Heart left ventricle (tissue), 13 donors: ENCODE results near the gene DYNC1I1.

Source experiments
- CTCF ChIP-seq, 12 donors: fragments of 200-600 bp; sonication (generic) in 4 of 12; IDR thresholded peaks; one replicate each; pipeline versions ENCODE4 v1.5.0 to v1.8.0; 2018 to 2022; ENCODE audit warnings: antibody characterized with exemption in 12 of 12, mild to moderate bottlenecking in 5 of 12
- POLR2A ChIP-seq, 2 donors: fragments of 450-650 bp; IDR thresholded peaks; one replicate each; pipeline ENCODE4 v1.6.1; 2017; ENCODE audit warnings: antibody characterized with exemption in 2 of 2, mild to moderate bottlenecking in 2 of 2, moderate library complexity in 2 of 2
- donor health status: ischemic (EF 13 %, LVEDD 7.1; RV severe dilation, severe dysfunction).
- donor health status: DM: no; HTN: yes; CAD: no.
- donor health status: DM: no; HTN: no; CAD: no.
- donor health status: ischemic (EF 25% LVEDD 6.9; RV normal size, moderate dysfunction).
- donor health status: ischemic (EF 25% LVEDD 5.7; RV mildly dilated, moderate dysfunction).
- donor health status: ischemic (EF 35%, LVEDD 5.7; RV mildly dilated, moderate dysfunction).
- donor health status: nonischemic (EF 11% LVEDD 7.7; RV severe dilation, severe dysfunction).
- donor health status: DM: yes; HTN: yes; CAD: no.
- donor health status: PGD.
- donor health status: ischemic (EF 29% LVEDD 5.4; RV normal size, mild dysfunction).
- donor health status: nonischemic (EF 23%, LVEDD 6.1; RV moderate dilation, normal function).

DNA sequence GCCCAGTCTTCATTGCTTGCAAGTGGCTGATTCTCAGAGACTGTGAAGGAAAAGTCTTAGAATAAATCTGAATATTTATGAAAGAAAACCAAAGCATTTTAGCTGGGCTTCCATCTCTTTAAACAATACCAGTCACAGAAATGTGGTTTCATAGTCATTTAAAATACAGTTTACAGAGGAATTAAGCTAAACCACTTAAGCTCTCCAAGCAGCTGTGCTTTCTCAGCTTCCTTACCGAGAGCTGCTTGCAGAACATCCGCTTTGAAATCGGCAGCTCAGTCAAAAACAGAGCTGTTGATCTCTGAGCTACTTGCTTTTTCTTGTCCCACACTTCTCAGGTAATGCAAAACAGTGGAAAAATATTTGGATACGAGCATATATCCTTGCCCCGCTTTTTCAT, 134.5 kb downstream of the DYNC1I1 start:
- TF ChIP-seq POLR2A (IDR thresholded peaks at IDR 0.05) (no peak), CTCF (IDR thresholded peaks at IDR 0.05) (no peak)
